Measurements from ENCODE around the gene LAMA3. TPM values are rescaled to one million over a fixed set of nuclear protein-coding genes. Genes with fewer than 3 reads are reported as not detected.
"Not testable (repeated sequence)": the region's sequence is repeated elsewhere in the genome, so short reads cannot be mapped to it uniquely, and the experiment has no call there.

The LAMA3 gene
- total RNA-seq, 4 donors from 2014 or later = 46.3 to 80.6 (median 67.1) TPM

DNA sequence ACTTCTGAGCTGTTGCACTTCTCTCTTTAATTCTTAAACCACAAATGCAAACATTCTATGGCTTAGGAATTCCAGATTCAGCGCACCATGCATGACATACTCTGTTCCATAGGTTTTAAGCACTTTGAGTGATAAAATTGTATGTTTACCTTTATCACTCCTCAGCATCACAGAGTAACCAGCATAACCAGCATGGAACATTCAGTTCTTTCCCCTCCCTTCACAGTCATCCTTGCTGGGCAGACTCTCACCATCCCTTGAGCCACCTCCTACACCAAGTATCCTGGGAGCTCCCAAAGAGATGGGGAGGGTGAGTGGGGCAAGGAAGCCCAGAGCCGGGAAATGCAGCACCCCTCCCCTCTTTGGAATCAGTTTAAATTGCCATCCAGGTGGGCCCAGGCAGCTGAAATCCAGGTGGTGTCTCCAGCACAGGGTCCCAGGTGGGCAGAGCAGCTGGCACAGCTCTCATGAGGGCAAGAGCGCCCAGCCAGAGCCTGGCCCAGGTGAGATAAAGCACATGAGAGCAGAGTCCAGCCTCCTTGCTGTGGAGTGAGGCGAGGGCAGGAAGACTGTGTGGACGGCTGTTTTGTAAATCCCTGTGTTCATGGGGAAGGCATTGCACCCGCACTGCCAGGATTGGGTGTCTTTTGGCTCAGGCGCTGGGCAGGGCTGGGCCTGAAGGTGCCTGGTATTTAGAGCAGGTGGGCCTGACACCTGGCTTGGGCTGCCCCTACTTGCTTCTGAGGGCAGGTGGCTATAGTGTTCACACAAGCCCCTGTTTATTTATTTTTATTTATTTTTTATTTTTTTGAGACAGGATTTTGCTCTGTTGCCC, 36.8 kb downstream of the LAMA3 start:
- 92% methylated on average over 7 of the region's 7 CpGs for WGBS, 2 donors
- H3K9me3 ChIP-seq = no peaks in the 10 kb centered on the region
- DNase-seq (ENCODE audit: low spot score in 2 of 2) = no peak
- H3K36me3 ChIP-seq = peaks cover 0 to 6% (median 0%) of the 10 kb centered on the region in 3 donors
- no peaks in the 10 kb centered on the region for H3K27me3 ChIP-seq
- H3K27ac ChIP-seq = peak overlapping the region in 1 of 4 donors; percentile 14
- H3K4me1 ChIP-seq = peaks cover 0 to 24% (median 4%) of the 10 kb centered on the region in 4 donors
- no peak for TF ChIP-seq EP300 (IDR thresholded peaks at IDR 0.05)
- TF ChIP-seq, protein P1, sequence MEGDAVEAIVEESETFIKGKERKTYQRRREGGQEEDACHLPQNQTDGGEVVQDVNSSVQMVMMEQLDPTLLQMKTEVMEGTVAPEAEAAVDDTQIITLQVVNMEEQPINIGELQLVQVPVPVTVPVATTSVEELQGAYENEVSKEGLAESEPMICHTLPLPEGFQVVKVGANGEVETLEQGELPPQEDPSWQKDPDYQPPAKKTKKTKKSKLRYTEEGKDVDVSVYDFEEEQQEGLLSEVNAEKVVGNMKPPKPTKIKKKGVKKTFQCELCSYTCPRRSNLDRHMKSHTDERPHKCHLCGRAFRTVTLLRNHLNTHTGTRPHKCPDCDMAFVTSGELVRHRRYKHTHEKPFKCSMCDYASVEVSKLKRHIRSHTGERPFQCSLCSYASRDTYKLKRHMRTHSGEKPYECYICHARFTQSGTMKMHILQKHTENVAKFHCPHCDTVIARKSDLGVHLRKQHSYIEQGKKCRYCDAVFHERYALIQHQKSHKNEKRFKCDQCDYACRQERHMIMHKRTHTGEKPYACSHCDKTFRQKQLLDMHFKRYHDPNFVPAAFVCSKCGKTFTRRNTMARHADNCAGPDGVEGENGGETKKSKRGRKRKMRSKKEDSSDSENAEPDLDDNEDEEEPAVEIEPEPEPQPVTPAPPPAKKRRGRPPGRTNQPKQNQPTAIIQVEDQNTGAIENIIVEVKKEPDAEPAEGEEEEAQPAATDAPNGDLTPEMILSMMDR (IDR thresholded peaks at IDR 0.05) = no peak
- TF ChIP-seq POLR2A (IDR thresholded peaks at IDR 0.05) = no peak
- no peak overlapping the region for H3K4me3 ChIP-seq

DNA sequence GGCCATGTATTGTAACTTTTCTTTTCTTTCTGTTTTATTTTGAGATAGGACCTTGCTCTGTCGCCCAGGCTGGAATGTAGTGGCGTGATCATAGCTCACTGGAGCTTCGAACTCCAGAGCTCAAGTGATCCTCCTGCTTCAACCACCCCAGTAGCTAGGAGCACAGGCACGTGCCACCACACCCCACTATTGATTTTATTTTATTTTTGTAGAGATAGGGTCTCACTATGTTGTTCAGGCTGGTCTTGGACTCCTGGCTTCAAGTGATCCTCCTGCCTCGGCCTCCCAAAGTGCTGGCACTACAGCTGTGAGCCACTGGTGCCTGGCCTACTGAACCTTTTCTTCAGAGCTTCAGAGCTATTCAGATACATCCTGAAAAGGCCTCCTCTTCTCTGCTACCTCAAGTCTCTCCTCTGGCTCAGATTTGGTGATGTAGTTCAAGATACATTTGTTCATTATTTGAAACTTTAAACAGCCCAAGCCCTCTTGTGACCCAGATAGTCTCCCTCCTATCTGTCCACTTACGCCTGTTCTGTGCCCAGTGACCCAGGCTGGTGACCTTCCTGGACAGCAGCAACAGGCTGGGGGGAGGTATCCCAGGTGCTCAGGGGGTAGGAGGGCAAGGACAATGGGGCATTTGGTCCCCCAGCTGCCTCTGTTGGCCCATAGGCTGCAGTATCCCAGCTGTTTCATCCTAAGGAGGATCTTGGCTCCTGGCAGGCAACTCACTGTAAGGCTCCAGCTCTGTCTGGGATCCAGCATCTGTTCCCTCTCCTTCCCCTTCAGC, 38.6 kb downstream of the LAMA3 start:
- WGBS, 2 donors = 95 to 96% methylated on average over 6 of the region's 6 CpGs
- Histone ChIP-seq H3K9me3 (no peaks in the 10 kb centered on the region), H3K27me3 (no peaks in the 10 kb centered on the region), H3K27ac (no peak overlapping the region), H3K36me3 (peaks cover 0 to 6% (median 0%) of the 10 kb centered on the region in 3 donors), H3K4me1 (peaks cover 0 to 5% (median 0%) of the 10 kb centered on the region in 4 donors), H3K4me3 (no peak overlapping the region)
- no peak for DNase-seq (ENCODE audit: low spot score in 2 of 2)
- TF ChIP-seq EP300 (IDR thresholded peaks at IDR 0.05) (no peak), POLR2A (IDR thresholded peaks at IDR 0.05) (no peak)
- TF ChIP-seq, protein P1 (IDR thresholded peaks at IDR 0.05) = no peak

DNA sequence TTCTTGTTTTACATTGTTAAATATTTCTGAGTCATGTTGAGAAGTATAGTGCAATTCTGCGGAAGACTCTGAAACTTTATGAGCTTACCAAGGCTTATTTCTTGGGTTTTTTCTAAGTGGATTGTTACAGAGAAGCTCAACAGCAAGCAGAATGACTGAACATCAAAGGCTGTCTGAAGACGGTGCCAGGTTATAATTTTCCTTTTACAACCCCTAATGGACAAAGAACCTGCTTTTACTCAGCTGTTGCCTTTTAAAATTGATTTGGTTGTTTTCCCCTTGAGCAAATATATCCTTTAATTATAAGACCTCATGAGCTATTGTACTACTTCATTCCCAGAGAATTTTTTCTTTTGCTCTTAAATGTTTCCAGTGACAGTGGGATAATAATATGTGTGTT, 41.6 kb downstream of the LAMA3 start:
- H3K36me3 ChIP-seq = peaks cover 0 to 6% (median 0%) of the 10 kb centered on the region in 3 donors
- WGBS, 2 donors = 61 to 65% methylated on average over 2 of the region's 2 CpGs
- H3K27ac ChIP-seq = no peak overlapping the region
- no peaks in the 10 kb centered on the region for H3K27me3 ChIP-seq
- no peaks in the 10 kb centered on the region for H3K9me3 ChIP-seq
- DNase-seq (ENCODE audit: low spot score in 2 of 2) = no peak
- peaks cover 0 to 4% (median 0%) of the 10 kb centered on the region in 4 donors for H3K4me1 ChIP-seq
- no peak overlapping the region for H3K4me3 ChIP-seq
- TF ChIP-seq, protein P1 (IDR thresholded peaks at IDR 0.05) = no peak

DNA sequence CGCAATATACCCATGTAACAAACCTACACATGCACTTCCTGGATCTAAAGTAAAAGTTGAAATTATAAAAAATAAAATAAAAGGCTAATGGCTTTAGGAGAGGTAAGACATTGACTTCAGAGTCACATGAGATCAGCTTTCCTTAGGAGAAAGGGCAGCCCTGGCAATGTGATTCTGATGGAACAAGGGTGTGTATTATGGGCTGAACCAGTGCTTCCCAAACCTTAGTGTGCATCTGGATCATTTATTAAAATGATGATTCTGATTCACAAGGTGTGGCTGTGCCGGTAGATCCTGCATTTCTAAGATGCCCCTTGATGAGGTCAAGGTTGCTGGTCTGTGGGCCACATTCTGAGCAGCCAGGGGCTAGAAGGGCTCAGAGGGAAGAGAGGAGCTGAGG, 42.6 kb downstream of the LAMA3 start:
- H3K36me3 ChIP-seq = peaks cover 0 to 6% (median 0%) of the 10 kb centered on the region in 3 donors
- no peaks in the 10 kb centered on the region for H3K9me3 ChIP-seq
- H3K27me3 ChIP-seq = no peaks in the 10 kb centered on the region
- DNase-seq (ENCODE audit: low spot score in 2 of 2) = no peak
- peaks cover 0 to 4% (median 0%) of the 10 kb centered on the region in 4 donors for H3K4me1 ChIP-seq
- 89 to 94% methylated on average over 2 of the region's 2 CpGs for WGBS, 2 donors
- H3K4me3 ChIP-seq = no peak overlapping the region
- no peak overlapping the region for H3K27ac ChIP-seq
- no peak for TF ChIP-seq POLR2A (IDR thresholded peaks at IDR 0.05)
- TF ChIP-seq EP300 (IDR thresholded peaks at IDR 0.05) = no peak
- TF ChIP-seq, protein P1 (IDR thresholded peaks at IDR 0.05) = no peak

DNA sequence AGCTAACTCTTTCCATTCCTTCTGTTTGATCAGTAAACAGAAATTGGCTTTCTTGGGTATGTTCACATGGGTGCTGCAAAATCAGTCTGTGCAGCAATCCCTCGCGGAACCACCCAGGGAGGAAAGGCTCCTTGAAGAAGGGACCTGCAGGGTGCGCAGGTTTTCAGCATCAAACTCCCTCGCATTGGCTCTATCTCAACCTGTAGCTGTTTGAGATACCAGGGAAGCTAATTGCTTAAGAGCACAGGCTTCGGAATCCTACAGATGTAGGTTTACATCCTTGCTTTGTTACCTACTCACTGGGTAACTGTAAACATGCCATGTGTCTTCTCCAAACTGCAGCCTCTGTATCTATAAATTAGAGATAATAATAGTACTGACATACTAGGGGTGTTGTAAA, 43.2 kb downstream of the LAMA3 start:
- Histone ChIP-seq H3K27me3 (no peaks in the 10 kb centered on the region), H3K4me3 (no peak overlapping the region), H3K27ac (no peak overlapping the region), H3K9me3 (no peaks in the 10 kb centered on the region), H3K36me3 (peaks cover 0 to 6% (median 0%) of the 10 kb centered on the region in 3 donors), H3K4me1 (peaks cover 0 to 4% (median 0%) of the 10 kb centered on the region in 4 donors)
- TF ChIP-seq POLR2A (IDR thresholded peaks at IDR 0.05) (no peak), EP300 (IDR thresholded peaks at IDR 0.05) (no peak)
- TF ChIP-seq, protein P1 (IDR thresholded peaks at IDR 0.05) = no peak
- no peak for DNase-seq (ENCODE audit: low spot score in 2 of 2)
- 82 to 86% methylated on average over 5 of the region's 5 CpGs for WGBS, 2 donors

DNA sequence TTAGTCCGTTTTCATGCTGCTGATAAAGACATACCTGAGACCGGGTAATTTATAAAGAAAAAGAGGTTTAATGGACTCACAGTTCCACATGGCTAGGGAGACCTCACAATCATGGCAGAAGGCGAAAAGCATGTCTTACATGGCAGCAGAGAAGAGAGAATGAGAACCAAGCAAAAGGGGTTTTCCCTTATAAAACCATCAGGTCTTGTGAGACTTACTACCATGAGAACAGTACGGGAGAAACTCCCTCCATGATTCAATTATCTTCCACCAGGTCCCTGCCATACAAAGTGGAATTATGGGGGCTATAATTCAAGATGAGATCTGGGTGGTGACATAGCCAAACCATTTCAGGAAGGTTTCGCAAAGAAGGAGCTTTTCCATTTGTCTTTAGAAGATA, 44.0 kb downstream of the LAMA3 start:
- WGBS, 2 donors = 89 to 90% methylated on average over 5 of the region's 5 CpGs

More for the DNA sequence above, 44.0 kb downstream of the LAMA3 start:
- not testable (repeated sequence) for H3K27ac ChIP-seq; H3K4me3 ChIP-seq; H3K36me3 ChIP-seq; H3K9me3 ChIP-seq; H3K4me1 ChIP-seq; DNase-seq (ENCODE audit: low spot score in 2 of 2); H3K27me3 ChIP-seq

All from tibial nerve (tissue), 4 donors.